ENCODE results near the gene IFNLR1. TPM values are rescaled to one million over a fixed set of nuclear protein-coding genes. Genes with fewer than 3 reads are reported as not detected.
A peak's percentile ranks its signal among the peaks of the same experiment; 100 is the strongest.

Gene IFNLR1
- total RNA-seq, 1 experiment from 2014 or later, result 9.6 TPM

GRCh38 chr1:24193046-24193445 is 6.0 kb upstream of the IFNLR1 start:
- no peak overlapping the region for H3T11ph ChIP-seq (ENCODE audit: low read length)
- H4K20me1 ChIP-seq (ENCODE audit: control insufficient read depth, insufficient read depth, insufficient read length), result no peaks in the 10 kb centered on the region
- H3K36me3 Mint-ChIP-seq (ENCODE audit: insufficient read depth in 1 of 3, low read depth in 3 of 3), result no peaks in the 10 kb centered on the region
- no peak overlapping the region for H2BK12ac ChIP-seq (ENCODE audit: insufficient read length, low read depth, low read length)
- TF ChIP-seq CTCF (conservative IDR thresholded peaks at IDR 0.05), result no peak
- H4K91ac ChIP-seq (ENCODE audit: insufficient read length, low read depth, low read length), result no peak overlapping the region
- no peak overlapping the region for H3K27ac Mint-ChIP-seq
- H2BK120ac ChIP-seq (ENCODE audit: low read depth, low read length, poor library complexity, severe bottlenecking), result no peak overlapping the region
- H3K4me1 ChIP-seq (ENCODE audit: insufficient read depth, low read length), result no peaks in the 10 kb centered on the region
- H3K27ac ChIP-seq (ENCODE audit: insufficient read length, low read depth, low read length), result no peak overlapping the region
- H4K5ac ChIP-seq (ENCODE audit: insufficient read length, low read depth, low read length), result no peak overlapping the region
- no peak overlapping the region for H2BK5ac ChIP-seq (ENCODE audit: insufficient read length, low read length)
- H2AK5ac ChIP-seq (ENCODE audit: insufficient read length, low read length), result no peak overlapping the region
- no peak overlapping the region for H3K9ac ChIP-seq (ENCODE audit: extremely low read depth, insufficient read length, low read length)
- no peaks in the 10 kb centered on the region for H3K23me2 ChIP-seq (ENCODE audit: insufficient read length, low read depth, low read length, poor library complexity, severe bottlenecking)
- no peak overlapping the region for H2BK20ac ChIP-seq (ENCODE audit: low read depth, low read length, poor library complexity, severe bottlenecking)
- no peak overlapping the region; the same call in 1 of the 2 replicates for H3K14ac ChIP-seq (ENCODE audit: insufficient read depth, low read length)
- no peak overlapping the region for H3K4me2 ChIP-seq (ENCODE audit: insufficient read depth, insufficient read length, low read length)
- H3K4me1 Mint-ChIP-seq, result peaks cover 5 to 23% of the 10 kb centered on the region in 2 experiments; a peak in 3 of 4 replicates
- H3K79me2 ChIP-seq (ENCODE audit: insufficient read depth, low read length), result no peaks in the 10 kb centered on the region
- no peak overlapping the region for H4K8ac ChIP-seq (replicated peaks; ENCODE audit: insufficient read length, low read depth, low read length)
- H3K56ac ChIP-seq (ENCODE audit: insufficient read length, low read depth, low read length), result no peak overlapping the region
- no peaks in the 10 kb centered on the region for H3K27me3 ChIP-seq (ENCODE audit: insufficient read depth, low read length)
- peaks cover 4% of the 10 kb centered on the region for H3K27me3 Mint-ChIP-seq (ENCODE audit: low read depth)
- no peak overlapping the region for H2BK15ac ChIP-seq (ENCODE audit: low read depth, low read length)
- H3K23ac ChIP-seq (ENCODE audit: insufficient read length, low read depth, low read length), result no peak overlapping the region
- peak; percentile 55 for DNase-seq
- no peak overlapping the region for H3K4ac ChIP-seq (ENCODE audit: low read depth, low read length)
- H3K79me1 ChIP-seq (ENCODE audit: insufficient read depth, low read depth, low read length, poor library complexity, severe bottlenecking), result no peaks in the 10 kb centered on the region
- H2AFZ ChIP-seq (ENCODE audit: low read length), result no peak overlapping the region
- H3K4me3 Mint-ChIP-seq, result no peak overlapping the region
- peaks cover 0 to 2% of the 10 kb centered on the region in 2 experiments; a peak in 1 of 5 replicates for H3K9me3 Mint-ChIP-seq
- H3K9me3 ChIP-seq (ENCODE audit: control insufficient read depth, low read depth, low read length), result no peaks in the 10 kb centered on the region
- H3K18ac ChIP-seq (ENCODE audit: insufficient read length, low read depth, low read length), result no peak overlapping the region
- WGBS (ENCODE audit: extremely low coverage, insufficient read length, low lambda C conversion rate), result no CpG with 5 or more reads among the region's 4 CpGs

Data from H9 (cell line).